Fibroblast of gingiva (primary cell): Measurements from ENCODE around the gene TNPO3.
A peak's percentile ranks its signal among the peaks of the same experiment; 100 is the strongest.

Experiments
- DNase-seq: peaks from one replicate; pipeline ENCODE4 v3.0.0-alpha.2; 2011; ENCODE audit warnings: low read depth

The TNPO3 gene

GRCh38 chr7:129054438-129055293, at the start of gene TNPO3:
Gene TNPO3 (minus strand): TSS chr7:129055111. CDS start chr7:129054770, 341 bp downstream.
- peak; percentile 90 for DNase-seq

- no peak for DNase-seq
Measured at GRCh38 chr7:129103561-129104324, 48.8 kb upstream of the TNPO3 start.

- DNase-seq, result peak; percentile 53
Measured at GRCh38 chr7:129101746-129102145, 46.8 kb upstream of the TNPO3 start.

DNA sequence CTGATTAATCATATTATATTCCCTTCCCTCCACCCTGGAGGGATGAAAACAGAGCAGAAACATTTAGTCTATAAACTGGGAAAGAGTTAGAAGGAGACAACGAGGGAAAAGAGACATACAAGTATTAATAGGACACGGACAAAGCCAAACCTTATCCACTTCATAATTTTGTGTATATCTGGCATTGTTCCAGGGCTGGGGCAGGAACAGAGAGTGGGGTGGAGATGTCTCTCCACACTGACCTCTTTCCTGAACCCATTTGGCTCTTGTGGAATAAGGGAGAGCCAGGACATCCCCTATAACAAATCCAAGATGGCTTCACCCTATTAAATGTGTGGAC, 45.9 kb upstream of the TNPO3 start:
- DNase-seq, result no peak

- no peak for DNase-seq
Measured at GRCh38 chr7:129098409-129099084, 43.6 kb upstream of the TNPO3 start.

DNA sequence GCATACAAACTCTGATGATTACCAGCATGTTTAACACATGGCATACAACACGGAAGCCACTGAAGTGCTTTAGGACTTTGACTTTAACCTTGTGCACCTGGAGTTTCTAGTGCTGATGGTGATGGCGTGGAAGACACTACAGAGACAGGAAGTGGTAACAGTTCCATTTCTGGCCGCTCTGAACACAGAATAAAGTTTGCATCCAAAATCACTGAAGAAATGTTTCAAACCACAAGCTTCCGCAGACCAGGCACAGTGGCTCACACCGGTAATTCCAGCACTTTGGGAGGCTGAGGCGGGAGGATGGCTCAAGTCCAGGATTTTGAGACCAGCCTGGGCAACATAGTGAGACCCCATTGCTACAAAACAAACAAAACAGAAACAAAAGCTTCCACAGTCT, 40.3 kb upstream of the TNPO3 start:
- DNase-seq, result no peak

- no peak for DNase-seq
Measured at GRCh38 chr7:129094501-129094900, 39.6 kb upstream of the TNPO3 start.

DNA sequence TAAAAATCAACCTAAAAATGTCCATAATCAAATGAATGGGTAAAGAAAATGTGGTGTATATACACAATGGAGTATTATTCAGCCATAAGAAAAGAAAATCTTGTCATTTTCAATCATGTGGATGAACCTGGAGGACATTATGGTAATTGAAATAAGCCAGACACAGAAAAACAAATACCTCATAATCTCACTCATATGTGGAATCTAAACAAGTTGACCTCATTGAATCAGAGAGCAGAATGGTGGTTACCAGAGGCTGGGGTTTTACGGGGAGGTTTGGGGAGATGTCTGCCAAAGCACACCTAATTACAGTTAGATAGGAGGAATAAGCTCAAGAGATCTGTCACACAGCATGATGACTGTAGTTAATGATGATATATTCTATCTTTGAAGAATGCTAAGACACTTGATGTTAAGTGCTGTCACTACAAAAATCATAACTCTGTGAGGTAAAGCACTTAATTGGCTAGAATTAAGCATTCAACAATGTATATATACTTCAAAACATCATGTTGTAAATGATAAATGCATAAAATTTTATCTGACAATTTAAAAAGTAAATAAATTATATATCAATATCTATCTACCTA, 39.1 kb upstream of the TNPO3 start:
- no peak for DNase-seq

DNA sequence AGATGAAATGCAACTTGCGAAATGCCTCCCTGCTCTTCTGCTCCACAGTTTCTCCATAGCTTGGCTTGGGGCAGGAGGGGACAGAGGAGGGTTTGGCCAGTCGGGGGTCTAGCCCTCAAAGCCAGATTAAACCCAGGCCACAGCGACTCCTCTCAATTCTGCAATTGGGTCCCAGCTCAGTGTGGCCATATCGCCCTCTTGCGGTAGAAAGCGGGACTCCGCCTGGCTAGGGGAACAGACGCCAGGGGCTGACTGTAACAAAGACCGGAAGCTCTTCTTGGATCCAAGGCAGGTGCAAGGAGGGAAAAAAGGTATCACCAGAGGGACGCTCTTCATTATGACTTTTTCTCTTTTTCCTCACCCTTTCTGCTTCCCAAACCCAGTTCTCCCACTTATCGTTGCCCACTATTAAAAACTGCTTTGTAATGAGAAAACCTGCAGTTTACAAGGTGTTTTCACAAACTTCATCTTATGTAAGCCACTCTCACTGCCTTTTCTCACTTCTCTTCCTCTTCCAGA, 36.6 kb upstream of the TNPO3 start:
- DNase-seq, result peak; percentile 36

DNA sequence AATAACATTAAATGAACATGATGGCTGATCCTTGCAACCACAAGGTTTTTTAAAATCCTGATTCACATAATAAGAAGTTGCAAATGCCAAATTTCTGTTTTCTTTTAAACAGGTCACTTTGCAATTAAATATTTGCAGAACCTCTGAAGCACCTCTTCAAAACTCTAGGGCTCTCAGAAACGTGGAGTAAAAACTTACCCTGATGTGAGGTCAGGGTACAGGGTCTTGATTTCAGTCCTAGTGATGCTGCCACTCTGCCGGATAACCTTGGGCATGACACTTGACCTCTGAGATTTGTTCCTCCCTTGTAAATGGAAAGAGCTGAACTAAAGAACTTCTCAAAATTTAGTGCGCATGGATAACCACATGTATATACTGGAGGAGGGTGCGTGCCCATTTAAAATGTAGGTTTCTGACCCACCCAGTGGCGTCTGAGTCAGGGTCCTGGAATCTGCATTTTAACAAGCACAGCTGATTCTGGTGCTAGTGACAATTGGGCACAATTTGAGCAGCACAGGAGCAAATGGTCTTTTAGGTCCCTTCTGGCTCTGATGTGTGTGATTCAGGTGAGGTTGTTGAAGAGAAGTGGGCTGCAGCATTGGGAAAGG, 35.5 kb upstream of the TNPO3 start:
- no peak for DNase-seq

GRCh38 chr7:129089521-129090212, 34.8 kb upstream of the TNPO3 start:
- no peak for DNase-seq

DNA sequence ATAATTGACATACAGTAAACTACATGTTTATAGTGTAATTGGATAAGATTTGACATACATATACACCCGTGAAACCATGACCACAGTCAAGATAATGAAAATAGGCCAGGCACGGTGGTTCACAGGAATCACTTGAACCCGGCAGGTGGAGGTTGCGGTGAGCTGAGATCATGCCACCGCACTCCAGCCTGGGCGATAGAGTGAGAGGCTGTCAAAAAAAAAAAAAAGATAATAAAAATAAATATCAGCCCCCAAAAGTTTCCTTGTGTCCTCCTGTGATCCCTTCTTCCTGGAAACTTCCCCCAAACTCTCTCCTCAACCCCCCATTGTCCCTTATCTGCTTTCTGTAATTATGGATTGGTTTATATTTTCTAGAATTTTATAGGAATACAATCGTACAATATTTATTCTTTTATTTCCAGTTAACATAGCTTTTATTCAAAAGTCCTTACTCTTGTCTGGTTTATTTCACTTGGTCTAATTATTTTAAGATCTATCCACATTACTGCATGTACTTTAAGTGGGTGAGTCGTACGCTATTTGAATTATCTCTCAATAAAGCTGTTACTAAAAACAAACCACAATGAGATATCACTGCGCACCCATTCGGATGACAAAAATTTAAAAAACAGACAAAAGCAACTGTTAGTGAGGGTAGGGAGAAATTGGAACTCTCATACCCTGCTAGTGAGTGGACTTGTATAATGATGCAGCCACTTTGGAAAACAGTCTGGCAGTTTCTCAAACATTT, 30.1 kb upstream of the TNPO3 start:
- DNase-seq, result no peak

GRCh38 chr7:129083525-129083924, 28.6 kb upstream of the TNPO3 start:
- DNase-seq, result no peak

DNA sequence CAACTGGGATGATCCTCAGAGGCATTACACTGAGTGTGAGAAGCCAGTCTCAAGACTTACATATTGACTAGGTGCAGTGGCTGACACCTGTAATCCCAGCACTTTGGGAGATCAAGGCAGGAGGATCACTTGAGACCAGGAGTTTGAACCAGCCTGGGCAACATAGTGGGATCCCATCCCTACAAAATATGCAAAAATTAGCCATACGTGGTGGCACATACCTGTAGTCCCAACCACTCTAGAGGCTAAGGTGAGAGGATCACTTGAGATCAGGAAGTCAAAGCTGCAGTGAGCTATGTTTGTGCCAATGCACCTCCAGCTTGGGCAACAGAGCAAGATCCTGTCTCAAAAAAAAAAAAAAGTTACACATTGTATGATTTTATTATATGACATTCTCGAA, 23.5 kb upstream of the TNPO3 start:
- no peak for DNase-seq

DNA sequence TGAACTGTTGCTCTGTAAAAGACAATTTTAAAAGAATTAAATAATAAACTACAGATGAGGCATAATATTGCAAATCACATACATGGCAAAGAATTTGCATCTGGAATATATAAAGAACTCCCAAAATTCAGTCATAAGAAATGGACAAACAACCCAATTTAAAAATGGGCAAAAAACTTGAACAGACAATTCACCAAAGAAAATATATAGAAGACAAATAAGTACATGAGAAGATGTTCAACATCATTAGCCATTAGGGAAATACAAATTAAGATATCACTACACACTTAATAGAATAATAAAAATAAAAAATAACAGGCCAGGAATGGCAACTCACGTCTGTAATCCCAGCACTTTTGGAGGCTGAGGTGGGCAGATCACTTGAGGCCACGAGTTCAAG, 22.0 kb upstream of the TNPO3 start:
- no peak for DNase-seq

GRCh38 chr7:129074994-129075393, 20.1 kb upstream of the TNPO3 start:
- DNase-seq, result no peak

GRCh38 chr7:129074361-129074871, 19.5 kb upstream of the TNPO3 start:
- DNase-seq, result no peak

DNA sequence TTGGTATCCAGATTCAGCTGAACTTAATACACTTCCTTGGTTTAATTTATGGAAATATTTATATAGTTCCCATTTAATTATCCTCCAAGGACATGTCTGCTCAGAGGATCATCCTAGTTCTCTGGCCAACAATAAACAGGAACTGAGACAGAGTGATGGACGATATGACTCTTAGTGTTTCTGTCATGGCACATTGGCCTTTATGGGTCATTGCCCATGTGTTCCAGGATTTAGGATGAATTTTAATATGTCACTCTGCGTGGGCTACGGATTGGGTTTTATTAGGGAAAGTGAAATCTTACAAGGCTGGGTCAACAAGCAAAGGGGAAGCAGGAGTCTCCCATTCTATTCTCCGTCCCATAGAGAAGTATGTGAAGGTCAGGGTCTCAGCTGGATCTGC, 18.8 kb upstream of the TNPO3 start:
- DNase-seq, result no peak

- no peak for DNase-seq
Measured at GRCh38 chr7:129073204-129073603, 18.3 kb upstream of the TNPO3 start.

DNA sequence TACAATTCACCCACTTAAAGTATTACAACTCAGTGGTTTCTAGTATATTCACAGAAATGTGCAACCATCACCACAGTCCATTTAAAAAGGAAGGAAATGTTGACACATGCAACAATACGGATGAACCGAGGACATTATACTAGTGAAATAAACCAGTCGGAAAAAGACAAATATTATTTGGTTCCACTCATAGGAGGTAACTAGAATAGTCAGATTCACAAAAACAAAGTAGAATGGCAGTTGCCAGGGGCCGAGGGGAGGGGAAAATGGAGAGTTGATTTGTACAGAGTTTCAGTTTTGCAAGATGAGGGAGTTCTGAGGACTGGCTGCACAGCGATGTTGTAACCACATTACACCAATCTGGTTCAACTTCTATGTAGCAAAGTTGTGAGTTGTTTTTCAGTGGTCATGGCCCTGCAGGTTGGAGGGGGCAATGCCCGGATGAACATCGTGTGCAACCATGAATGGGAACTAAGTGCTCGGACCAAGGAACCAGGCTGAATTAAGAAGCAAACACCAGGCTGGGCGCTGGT, 17.6 kb upstream of the TNPO3 start:
- DNase-seq, result no peak
